GM18511 (cell line): Measurements from ENCODE around the gene CDK16.

Source experiments
- ATAC-seq: cut with Tn5 transposase; IDR thresholded peaks from one replicate; pipeline ENCODE4 v1.9.1; 2021; ENCODE audit warnings: mild to moderate bottlenecking, moderate library complexity; ENCODE audit not compliant: unreplicated experiment

CDK16 gene

DNA sequence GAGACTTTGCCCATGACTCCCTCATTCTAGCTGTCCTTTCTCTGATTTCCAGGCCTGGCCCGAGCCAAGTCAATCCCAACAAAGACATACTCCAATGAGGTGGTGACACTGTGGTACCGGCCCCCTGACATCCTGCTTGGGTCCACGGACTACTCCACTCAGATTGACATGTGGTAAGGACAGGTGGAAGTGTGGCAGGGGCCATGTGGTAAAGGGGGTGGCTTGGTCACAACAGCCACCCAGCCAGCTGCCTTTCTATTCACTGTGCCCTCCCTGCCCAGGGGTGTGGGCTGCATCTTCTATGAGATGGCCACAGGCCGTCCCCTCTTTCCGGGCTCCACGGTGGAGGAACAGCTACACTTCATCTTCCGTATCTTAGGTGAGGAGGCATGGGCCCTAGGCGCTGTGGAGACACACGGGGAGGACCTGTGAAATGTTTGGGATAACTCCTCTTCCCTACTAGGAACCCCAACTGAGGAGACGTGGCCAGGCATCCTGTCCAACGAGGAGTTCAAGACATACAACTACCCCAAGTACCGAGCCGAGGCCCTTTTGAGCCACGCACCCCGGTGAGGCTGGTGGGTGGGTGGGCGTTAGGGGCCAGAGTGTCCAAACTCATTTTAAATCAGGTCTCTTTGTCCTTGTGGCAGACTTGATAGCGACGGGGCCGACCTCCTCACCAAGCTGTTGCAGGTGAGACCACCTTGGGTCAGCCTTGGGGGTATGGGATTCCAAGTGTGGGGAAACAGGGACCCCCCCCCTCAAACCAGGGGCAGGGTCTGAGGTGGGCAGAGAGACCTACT is 8.3 kb downstream of the CDK16 start:
- ATAC-seq = no peak

DNA sequence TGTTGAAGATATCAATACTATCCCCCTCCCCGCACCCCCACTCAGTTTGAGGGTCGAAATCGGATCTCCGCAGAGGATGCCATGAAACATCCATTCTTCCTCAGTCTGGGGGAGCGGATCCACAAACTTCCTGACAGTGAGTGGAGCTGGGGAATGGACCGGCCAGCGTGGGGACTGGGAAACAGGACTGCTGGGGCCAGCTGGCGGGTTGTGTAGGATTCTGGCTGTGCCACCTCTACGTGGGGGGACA is 8.8 kb downstream of the CDK16 start:
- no peak for ATAC-seq

DNA sequence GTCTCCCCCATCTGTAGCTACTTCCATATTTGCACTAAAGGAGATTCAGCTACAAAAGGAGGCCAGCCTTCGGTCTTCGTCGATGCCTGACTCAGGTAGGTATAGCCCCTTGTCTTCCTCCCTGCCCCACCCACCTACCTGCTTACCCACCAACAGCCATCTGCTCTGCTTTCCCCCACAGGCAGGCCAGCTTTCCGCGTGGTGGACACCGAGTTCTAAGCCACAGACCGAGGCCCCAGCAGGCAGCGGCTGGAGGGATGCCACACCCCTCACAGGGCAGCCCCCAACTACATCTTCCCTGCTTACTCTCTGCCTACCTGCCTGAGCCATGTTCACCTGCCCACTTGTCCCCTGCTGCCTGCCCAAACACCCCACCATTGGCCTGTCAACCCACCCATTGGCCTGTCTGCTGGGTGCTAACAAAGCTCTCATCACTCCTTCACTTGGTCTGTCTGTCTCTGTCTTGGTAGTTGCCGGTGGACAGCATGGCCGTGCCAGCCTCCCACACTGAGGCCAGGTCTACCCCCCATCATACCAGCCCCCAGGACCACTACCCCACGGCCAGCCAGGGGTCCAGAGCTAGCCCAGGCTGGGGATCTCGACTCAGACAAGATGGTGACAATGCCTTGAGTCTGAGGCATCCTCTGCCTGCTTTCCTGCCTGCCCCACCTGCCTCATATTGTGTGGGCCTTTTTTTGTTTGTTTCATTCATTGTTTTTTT is 10.2 kb downstream of the CDK16 start:
- ATAC-seq = no peak

DNA sequence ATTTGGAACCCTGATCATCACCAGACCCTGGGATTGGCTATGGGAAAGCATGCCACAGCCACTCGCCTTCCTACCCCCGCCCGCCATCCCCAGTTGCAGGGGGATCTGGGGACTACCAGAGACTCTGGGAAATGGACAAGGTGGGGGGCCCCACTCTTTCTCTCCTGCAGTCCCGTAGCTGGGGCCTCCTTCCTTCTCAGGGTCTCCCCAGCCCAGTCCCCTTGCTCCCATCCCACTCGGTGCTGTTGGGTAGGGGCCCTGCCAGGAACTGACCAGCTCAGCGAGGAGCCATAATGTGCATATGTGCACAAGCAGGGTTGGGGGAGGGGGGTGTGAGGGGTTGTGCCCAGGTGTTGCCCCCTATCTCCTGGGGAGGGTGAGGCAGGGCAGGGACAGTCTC is 10.9 kb downstream of the CDK16 start:
- no peak for ATAC-seq

GRCh38 chrX:47230136-47230868 is 11.8 kb downstream of the CDK16 start:
- no peak for ATAC-seq

DNA sequence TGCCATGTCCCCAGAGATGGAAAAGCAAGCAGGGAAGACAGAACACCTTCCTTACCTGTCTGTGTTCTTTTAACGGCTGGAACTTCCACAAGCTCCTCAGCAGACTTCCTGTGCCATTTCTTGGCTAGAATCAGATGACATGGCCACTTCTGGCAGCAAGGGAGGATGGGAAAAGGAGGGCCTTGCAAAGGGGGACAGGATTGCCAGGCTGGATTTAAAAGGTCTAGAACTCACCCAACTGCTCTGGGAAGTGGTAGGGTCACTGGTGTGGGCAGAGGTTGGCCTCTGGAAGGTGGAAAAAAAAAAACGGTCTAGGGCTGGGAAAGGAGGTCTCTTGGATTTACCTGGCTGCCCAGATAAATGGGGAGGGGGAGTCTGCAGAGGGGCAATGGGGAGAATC is 12.7 kb downstream of the CDK16 start:
- ATAC-seq = no peak

- ATAC-seq = no peak
Measured at GRCh38 chrX:47232197-47232802, 13.8 kb downstream of the CDK16 start.

DNA sequence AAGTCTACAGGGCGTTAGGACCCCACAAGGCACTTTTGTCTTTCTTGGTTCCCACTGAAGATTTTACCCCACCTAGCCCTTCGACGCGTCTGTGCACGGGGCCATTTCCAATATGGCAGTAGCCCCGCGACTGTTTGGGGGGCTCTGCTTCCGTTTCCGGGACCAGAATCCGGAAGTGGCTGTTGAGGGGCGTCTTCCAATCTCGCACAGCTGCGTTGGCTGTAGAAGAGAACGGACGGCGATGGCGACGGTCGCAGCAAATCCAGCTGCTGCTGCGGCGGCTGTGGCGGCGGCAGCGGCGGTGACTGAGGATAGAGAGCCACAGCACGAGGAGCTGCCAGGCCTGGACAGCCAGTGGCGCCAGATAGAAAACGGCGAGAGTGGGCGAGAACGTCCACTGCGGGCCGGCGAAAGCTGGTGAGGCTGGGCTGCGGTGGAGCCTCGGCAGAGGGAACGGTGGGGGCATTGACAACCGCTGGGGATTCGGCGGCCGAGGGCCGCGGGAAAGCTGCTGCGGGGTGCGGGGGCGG is 14.4 kb downstream of the CDK16 start, which contains the start of gene USP11:
USP11 (plus strand) TSS at position 207 of the 530 bp plus-strand sequence; CDS start at position 242, 35 bp downstream.
- ATAC-seq = peak; percentile 35

DNA sequence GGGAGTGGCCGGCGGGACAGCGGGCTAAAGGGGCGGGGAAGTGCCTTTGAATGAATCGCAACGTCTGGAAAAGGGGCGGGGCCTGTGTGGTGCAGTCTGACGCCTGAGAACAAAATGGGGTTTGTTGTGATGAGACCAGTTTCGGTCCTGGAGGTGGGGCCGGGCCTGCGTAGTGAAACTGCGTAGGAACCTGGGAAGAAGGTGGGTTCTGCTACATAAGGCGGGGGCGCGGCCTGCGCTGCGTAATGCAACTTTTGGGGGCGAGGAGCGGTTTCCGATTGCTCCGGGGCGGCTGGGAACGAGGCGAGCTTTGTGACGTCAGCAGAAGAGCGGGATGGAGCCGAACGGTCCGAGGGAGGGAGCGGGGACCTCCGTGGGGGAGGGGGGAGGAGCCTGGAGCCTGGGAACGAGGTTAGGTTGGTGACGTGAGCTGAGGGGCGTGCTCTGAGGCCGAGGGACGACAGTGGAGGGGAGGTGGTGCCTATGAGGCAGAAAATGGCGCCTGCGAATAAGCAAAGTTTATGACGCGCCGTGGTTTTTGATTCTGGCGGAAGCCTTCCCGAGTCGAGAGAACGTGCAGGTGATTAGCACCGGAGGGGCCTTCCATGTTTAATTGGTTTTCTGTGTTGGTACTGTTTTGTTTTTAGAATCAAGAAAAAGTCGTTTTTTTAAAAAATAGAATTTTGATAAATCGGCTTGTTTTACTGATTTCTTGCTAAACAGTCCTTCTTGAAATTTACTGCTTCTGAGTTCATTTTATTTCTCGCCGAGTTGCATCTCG is 15.0 kb downstream of the CDK16 start:
- peak; percentile 91 for ATAC-seq

DNA sequence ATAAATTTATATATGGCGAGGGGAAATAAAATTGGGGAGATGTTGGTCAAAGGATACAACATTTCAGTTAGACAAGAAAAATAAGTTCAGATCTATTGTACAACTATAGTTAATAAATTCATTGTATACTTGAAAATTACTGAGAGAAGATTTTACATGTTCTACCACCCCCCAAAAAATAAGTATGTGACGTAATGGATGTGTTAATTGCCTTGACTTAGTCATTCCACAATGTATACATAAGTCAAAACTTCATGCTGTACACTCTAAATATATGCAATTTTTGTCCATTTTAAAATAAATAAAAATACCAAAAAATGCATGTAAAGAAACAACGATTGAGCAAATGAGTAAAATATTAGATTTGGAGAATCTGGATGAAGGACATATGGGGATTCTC is 16.1 kb downstream of the CDK16 start:
- ATAC-seq = no peak

- ATAC-seq = no peak
Measured at GRCh38 chrX:47235691-47236103, 17.2 kb downstream of the CDK16 start.

- no peak for ATAC-seq
Measured at GRCh38 chrX:47239199-47239598, 20.7 kb downstream of the CDK16 start.

DNA sequence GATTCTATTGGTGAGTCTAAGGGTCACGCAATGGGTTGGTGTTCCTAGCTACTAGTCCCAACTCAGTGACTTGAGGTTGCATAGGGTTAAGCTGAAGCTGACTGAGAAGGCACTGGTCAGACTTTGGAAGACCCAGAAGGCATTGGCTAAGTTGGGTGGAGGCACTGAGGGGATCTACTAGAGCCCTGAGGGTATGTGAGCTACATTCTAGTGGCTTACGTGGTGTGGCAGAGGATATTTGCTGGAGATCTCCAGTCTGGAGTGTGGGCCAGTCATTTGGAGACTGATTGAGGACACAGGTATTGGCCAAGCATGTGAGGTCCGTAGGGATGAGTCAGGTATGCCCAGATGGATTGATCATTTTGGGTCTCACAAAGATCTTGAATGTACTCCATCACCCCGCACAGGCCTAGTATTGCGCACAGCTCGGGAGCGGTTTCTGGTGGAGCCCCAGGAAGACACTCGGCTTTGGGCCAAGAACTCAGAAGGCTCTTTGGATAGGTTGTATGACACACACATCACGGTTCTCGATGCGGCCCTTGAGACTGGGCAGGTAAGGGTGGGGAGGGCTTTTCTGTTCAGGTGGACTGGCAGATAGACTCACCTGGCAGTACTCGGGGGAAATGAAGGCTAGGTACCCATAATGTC is 21.5 kb downstream of the CDK16 start:
- ATAC-seq = no peak

GRCh38 chrX:47240619-47241018 is 22.1 kb downstream of the CDK16 start:
- ATAC-seq = no peak

DNA sequence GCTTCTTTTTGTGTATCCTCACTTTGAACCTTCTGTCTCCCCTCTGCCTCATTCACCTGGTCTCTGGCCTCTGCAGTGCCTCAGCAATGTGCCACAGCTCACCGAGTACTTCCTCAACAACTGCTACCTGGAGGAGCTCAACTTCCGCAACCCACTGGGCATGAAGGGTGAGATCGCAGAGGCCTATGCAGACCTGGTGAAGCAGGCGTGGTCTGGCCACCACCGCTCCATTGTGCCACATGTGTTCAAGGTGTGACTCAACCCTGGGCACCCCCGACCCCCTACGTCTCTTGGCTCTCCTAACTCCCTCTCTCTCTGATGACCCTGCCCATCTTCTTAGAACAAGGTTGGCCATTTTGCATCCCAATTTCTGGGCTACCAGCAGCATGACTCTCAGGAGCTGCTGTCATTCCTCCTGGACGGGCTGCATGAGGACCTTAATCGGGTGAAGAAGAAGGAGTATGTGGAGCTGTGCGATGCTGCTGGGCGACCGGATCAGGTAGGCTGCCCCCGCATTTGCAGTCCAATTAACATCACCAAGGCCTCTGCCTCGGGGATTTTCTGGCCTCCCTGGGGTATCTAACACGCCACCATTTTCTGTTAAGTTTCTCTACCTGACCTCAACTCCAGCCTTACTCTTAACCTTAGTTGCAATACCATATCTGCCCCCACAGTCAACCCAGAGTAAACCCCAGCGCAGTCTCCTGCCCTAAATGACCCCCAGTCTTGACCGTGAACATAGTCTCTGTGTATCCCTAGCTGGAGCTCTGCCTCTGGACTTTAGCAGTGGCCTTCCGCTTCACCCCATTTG is 22.9 kb downstream of the CDK16 start:
- ATAC-seq = no peak

GRCh38 chrX:47242321-47242720 is 23.8 kb downstream of the CDK16 start:
- ATAC-seq = no peak

- no peak for ATAC-seq
Measured at GRCh38 chrX:47243351-47243750, 24.9 kb downstream of the CDK16 start.

DNA sequence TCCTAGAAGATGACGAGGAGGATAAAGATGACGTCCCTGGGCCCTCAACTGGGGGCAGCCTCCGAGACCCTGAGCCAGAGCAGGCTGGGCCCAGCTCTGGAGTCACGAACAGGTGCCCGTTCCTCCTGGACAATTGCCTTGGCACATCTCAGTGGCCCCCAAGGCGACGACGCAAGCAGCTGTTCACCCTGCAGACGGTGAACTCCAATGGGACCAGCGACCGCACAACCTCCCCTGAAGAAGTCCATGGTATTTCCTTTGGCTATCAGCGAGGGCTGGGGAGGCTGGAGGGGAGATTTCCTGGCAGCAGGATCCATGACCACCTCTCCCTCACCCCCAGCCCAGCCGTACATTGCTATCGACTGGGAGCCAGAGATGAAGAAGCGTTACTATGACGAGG is 26.2 kb downstream of the CDK16 start:
- ATAC-seq = no peak

DNA sequence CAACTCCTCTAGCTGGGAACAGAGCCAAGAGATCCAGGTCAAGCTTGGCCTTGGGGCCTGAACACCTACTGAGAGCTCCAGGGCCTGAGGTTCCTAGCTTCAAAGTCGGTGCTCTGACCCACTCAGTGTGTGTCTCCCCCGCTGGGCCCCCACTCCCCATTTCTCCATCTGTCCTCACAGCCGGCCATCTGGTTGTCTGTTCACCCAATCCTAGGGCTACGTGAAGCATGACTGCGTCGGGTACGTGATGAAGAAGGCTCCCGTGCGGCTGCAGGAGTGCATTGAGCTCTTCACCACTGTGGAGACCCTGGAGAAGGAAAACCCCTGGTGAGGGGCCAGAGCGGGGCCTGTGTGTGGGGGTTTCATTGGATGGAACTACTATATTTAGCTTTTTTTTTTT is 26.7 kb downstream of the CDK16 start:
- no peak for ATAC-seq
